Central memory CD8-positive, alpha-beta T cell (primary cell): ENCODE data around the gene SC5D.

Experiments used
- ATAC-seq: fragments of 150-1000 bp; cut with Tn5 transposase; replicated peaks from 2 replicates; pipeline ENCODE4 v1.10.0; 2022; ENCODE audit warnings: mild to moderate bottlenecking, moderate FRiP score, moderate number of reproducible peaks; ENCODE audit not compliant: poor library complexity, severe bottlenecking; ENCODE audit errors: extremely low read depth
- DNase-seq, 2 donors: peaks; one replicate each; pipeline ENCODE4 v3.0.0; 2021; ENCODE audit warnings: low spot score in 2 of 2
- H3K27ac Mint-ChIP-seq: one replicate; pipeline ENCODE4 v1.8.0; 2022; ENCODE audit warnings: low read depth, mild to moderate bottlenecking, moderate library complexity, mixed read lengths
- H3K27me3 Mint-ChIP-seq: one replicate; pipeline ENCODE4 v1.8.0; 2022; ENCODE audit warnings: mixed read lengths
- H3K36me3 Mint-ChIP-seq: one replicate; pipeline ENCODE4 v1.8.0; 2022; ENCODE audit warnings: mild to moderate bottlenecking, moderate library complexity, mixed read lengths; ENCODE audit not compliant: insufficient read depth
- H3K4me1 Mint-ChIP-seq: one replicate; pipeline ENCODE4 v1.8.0; 2022; ENCODE audit warnings: mixed read lengths
- H3K4me3 Mint-ChIP-seq: one replicate; pipeline ENCODE4 v1.8.0; 2022; ENCODE audit warnings: mild to moderate bottlenecking, moderate library complexity, mixed read lengths
- H3K9me3 Mint-ChIP-seq: one replicate; pipeline ENCODE4 v1.8.0; 2022; ENCODE audit warnings: mixed read lengths

SC5D gene

DNA sequence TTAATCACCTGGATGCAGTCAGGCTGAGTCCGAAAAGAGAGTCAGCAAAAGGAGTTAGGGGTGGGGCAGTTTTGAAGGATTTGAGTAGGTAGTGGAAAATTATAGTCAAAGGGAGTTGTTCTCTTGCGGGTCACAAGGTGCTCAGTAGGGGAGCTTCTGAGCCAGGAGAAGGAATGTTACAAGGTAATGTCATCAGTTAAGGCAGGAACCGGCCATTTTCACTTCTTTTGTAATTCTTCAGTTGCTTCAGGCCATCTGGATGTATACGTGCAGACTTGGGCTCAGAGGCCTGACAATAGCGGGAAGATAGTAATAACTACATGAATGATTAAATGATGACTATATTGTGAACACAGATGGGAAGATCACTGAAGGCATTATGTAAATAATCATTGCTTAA is 6.2 kb downstream of the SC5D start:
- ATAC-seq (no peak), DNase-seq (no peak)
- Mint-ChIP-seq H3K4me3 (no peak overlapping the region), H3K4me1 (peaks cover 59% of the 10 kb centered on the region), H3K36me3 (peaks cover 6% of the 10 kb centered on the region), H3K27ac (no peak overlapping the region), H3K27me3 (no peaks in the 10 kb centered on the region), H3K9me3 (no peaks in the 10 kb centered on the region)

DNA sequence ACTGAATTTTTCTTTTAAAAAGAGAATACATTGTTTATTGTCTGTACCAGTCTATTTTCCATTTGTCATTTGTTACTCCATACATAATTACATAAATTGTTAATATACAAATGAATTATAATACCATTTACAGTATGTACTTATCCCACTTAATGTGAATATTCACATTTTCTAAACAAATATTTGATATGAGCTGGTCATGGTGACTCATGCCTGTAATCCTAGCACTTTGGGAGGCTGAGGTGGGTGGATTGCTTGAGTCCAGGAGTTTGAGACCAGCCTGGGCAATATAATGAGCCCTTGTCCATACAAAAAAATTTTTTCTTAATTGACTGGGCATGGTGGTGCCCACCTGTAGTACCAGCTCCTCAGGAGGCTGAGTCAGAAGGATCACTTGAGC is 6.8 kb downstream of the SC5D start:
- no peak overlapping the region for H3K4me3 Mint-ChIP-seq
- no peaks in the 10 kb centered on the region for H3K27me3 Mint-ChIP-seq
- H3K4me1 Mint-ChIP-seq, result peaks cover 59% of the 10 kb centered on the region
- H3K27ac Mint-ChIP-seq, result no peak overlapping the region
- peaks cover 11% of the 10 kb centered on the region for H3K36me3 Mint-ChIP-seq
- DNase-seq (no peak), ATAC-seq (no peak)
- no peaks in the 10 kb centered on the region for H3K9me3 Mint-ChIP-seq

DNA sequence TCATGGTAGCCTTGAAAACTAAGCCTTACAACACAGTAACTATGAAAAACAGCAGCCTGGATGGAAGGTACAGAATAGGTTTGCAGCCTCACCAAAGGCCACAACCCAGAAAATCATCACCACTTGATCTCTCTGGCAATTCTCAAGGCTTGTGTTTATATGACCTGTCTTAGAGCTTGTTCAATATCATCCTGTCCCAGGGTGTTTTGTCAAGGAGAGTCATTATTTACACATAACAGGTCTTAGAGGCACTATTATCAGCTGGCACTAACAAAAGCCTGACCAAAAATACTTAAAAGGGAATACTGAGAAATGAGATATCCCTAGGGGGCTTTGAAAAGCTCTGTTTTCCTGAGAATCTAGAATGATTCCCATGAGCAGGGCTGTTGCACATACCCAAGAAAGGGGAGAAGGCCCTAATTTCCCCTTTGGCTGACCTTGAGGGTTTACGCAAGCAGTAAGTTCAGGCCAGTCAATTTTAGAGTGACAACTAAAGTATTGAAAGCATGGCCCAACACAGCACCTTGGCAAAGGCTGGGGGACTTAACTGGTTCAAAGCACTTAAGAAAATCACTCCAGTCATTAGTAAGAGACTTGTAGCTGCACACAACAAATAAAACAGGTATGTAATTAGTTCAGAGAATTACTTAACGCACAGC is 7.9 kb downstream of the SC5D start:
- Mint-ChIP-seq H3K27ac (no peak overlapping the region), H3K36me3 (peaks cover 18% of the 10 kb centered on the region), H3K4me3 (no peak overlapping the region), H3K9me3 (no peaks in the 10 kb centered on the region), H3K4me1 (peaks cover 51% of the 10 kb centered on the region), H3K27me3 (no peaks in the 10 kb centered on the region)
- DNase-seq (no peak), ATAC-seq (no peak)

DNA sequence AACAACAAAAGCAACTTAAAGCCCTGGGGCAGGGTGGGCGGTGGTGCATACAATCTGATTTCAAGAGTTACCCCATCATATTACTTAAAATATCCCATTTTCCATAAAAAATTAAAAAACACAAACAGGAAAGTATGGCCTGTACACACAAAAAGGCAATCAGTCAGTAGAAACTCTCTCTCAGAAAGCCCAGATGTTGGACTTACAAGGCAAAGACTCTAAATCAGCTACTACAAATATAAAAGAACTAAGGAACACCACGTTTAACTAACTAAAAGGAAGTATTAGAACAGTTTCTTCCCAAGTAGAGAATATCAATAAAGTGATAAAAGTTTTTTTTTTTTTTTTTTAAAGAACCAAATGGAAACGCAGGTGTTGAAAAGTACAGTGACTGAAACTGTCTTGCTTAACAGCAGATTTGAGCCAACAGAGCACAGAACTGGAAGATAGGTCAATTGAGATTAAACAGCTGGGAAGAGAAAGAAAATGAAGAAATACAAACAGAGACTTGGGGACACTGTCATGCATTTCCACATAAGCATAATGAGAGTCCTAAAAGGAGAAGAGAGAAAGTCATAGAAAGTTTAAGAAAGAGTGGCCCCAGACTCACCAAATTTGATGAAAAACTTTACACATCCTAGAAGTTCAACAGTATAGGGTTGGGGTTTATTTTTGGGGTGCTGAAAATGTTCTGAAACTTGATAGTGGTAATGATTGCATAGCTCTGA is 8.6 kb downstream of the SC5D start:
- peaks cover 44% of the 10 kb centered on the region for H3K4me1 Mint-ChIP-seq
- no peak for ATAC-seq
- H3K36me3 Mint-ChIP-seq, result peaks cover 22% of the 10 kb centered on the region
- no peaks in the 10 kb centered on the region for H3K9me3 Mint-ChIP-seq
- no peak for DNase-seq
- no peaks in the 10 kb centered on the region for H3K27me3 Mint-ChIP-seq
- H3K4me3 Mint-ChIP-seq, result no peak overlapping the region
- peak overlapping the region; percentile 47 for H3K27ac Mint-ChIP-seq

DNA sequence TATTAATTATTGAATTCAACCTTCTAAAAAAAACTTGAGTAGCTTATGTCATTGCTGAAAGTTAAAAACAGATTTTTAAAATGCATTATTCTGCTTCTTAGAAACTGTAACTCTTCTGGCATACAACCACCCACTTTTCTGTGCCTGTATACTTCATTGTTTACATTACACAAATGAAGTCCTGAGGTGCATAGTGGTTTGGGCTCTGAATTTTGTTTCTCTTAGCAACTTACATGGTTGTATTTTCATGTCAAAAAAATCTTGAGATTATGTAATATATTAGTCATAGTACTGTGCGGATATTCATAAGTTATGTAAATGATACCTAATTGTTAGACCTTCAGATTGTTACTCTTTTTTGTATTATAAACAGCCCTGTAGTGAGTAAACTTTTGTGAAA is 12.2 kb downstream of the SC5D start:
- ATAC-seq, result no peak

DNA sequence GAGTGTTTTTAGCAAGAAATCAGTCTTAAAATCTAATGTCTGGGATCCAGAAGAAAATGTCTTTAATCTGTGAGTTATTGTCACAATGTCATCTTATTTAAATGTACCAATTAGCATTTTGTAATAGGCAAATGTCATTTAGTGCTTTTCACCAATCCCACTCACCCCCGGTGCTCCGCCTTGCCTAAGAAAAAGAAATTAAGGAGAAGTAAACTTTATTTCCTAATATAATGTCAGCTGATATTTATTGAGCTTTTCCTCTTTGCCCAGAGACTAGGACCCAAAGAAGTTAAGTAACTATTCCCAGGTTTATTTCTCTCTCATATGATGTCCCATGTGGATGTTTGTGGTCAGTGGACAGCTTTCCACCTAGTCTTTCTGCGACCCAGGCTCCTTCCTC is 16.2 kb downstream of the SC5D start:
- no peak for ATAC-seq
- H3K4me1 Mint-ChIP-seq, result no peaks in the 10 kb centered on the region
- no peaks in the 10 kb centered on the region for H3K27me3 Mint-ChIP-seq
- no peak overlapping the region for H3K4me3 Mint-ChIP-seq
- no peaks in the 10 kb centered on the region for H3K9me3 Mint-ChIP-seq
- H3K36me3 Mint-ChIP-seq, result peaks cover 38% of the 10 kb centered on the region
- no peak for DNase-seq
- no peak overlapping the region for H3K27ac Mint-ChIP-seq

More for the DNA sequence above, 12.2 kb downstream of the SC5D start:
- no peaks in the 10 kb centered on the region for H3K9me3 Mint-ChIP-seq
- peaks cover 42% of the 10 kb centered on the region for H3K36me3 Mint-ChIP-seq
- peaks cover 23% of the 10 kb centered on the region for H3K4me1 Mint-ChIP-seq
- H3K4me3 Mint-ChIP-seq, result no peak overlapping the region
- H3K27me3 Mint-ChIP-seq, result no peaks in the 10 kb centered on the region
- no peak for DNase-seq
- no peak overlapping the region for H3K27ac Mint-ChIP-seq

DNA sequence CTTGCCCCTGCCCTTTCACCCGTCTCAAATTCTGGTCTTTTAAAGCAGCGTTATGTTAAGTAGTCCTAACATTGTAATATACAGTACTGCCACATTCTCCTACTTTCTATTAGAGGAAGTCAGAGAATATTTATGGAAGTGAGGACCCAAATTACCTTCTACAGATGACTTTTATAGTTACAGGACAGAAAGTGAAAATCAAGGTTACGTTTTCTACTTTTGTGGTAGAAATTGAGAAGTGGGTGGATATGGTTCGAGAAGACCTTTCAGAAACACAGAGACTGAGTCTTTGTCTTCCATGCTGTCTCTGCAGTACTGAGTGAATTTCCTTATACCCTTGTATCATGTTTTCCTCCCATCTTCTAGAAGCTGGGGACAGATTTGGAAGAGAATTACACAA is 17.1 kb downstream of the SC5D start:
- Mint-ChIP-seq H3K27me3 (no peaks in the 10 kb centered on the region), H3K9me3 (no peaks in the 10 kb centered on the region), H3K4me3 (no peak overlapping the region), H3K36me3 (peaks cover 31% of the 10 kb centered on the region), H3K4me1 (no peaks in the 10 kb centered on the region), H3K27ac (peak overlapping the region; percentile 9)
- DNase-seq, result no peak
- no peak for ATAC-seq

DNA sequence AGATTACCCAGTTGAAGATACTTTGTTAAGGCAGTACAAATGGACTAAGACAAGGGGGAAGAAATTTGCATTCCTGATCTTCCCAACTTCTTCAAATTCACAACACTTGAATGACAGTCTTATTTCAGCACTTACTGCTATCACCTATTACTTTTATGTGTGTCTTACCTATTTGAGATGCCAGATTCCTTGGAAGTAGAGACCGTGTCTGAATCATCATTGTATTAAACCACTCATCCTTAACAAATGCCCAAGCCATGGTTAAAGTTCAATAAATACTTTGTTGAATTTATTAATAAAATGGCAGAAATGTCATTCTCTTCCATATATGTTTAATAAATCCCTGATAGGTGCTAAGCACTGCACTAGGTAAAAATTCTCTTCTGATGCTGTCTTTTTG is 18.3 kb downstream of the SC5D start:
- no peak for ATAC-seq
- H3K9me3 Mint-ChIP-seq, result no peaks in the 10 kb centered on the region

DNA sequence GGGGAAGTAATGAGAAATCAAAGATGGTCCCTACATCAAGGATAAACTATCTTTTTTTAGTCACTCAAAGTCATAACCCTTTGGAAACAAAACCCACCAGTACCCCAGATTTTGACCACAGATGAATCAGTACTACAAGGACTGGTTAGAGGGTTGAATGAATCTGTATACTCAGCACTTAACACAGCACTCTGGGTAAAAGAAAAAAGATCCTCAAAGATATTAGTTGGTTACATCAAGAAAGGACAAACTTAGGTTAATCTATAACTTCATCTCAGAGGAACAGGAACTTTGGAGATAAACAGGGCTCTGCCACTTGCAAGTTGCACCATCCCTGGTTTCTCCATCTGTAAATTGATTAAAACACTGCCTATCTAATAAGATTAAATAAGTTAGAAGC is 18.8 kb downstream of the SC5D start:
- no peak for ATAC-seq
- Mint-ChIP-seq H3K9me3 (no peaks in the 10 kb centered on the region), H3K27ac (peak overlapping the region; percentile 22), H3K36me3 (peaks cover 17% of the 10 kb centered on the region), H3K4me1 (no peaks in the 10 kb centered on the region), H3K27me3 (no peaks in the 10 kb centered on the region), H3K4me3 (no peak overlapping the region)
- no peak for DNase-seq

More for the DNA sequence above, 18.3 kb downstream of the SC5D start:
- Mint-ChIP-seq H3K4me1 (no peaks in the 10 kb centered on the region), H3K4me3 (no peak overlapping the region), H3K36me3 (peaks cover 22% of the 10 kb centered on the region), H3K27ac (peak overlapping the region; percentile 22), H3K27me3 (no peaks in the 10 kb centered on the region)
- no peak for DNase-seq

DNA sequence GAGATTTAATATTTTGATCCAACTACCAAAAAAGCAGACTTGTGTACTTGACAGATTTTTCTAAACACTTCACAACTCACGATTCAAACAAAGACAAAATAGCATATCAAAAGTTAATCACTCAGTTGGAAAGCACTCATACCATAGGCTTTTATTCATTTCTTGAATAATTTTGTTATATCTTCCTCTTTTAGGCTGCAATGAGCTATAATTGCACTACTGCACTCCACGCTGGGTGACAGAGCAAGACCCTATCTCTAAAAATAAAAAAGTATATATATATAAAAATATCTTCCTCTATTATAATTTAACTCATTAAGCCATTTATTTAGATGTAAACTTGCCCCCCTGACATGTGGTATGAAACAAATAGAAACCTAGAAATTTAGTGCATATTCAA is 19.9 kb downstream of the SC5D start:
- Mint-ChIP-seq H3K27ac (no peak overlapping the region), H3K27me3 (no peaks in the 10 kb centered on the region), H3K4me1 (no peaks in the 10 kb centered on the region), H3K9me3 (no peaks in the 10 kb centered on the region), H3K4me3 (no peak overlapping the region), H3K36me3 (peaks cover 8% of the 10 kb centered on the region)
- DNase-seq, result no peak
- no peak for ATAC-seq

DNA sequence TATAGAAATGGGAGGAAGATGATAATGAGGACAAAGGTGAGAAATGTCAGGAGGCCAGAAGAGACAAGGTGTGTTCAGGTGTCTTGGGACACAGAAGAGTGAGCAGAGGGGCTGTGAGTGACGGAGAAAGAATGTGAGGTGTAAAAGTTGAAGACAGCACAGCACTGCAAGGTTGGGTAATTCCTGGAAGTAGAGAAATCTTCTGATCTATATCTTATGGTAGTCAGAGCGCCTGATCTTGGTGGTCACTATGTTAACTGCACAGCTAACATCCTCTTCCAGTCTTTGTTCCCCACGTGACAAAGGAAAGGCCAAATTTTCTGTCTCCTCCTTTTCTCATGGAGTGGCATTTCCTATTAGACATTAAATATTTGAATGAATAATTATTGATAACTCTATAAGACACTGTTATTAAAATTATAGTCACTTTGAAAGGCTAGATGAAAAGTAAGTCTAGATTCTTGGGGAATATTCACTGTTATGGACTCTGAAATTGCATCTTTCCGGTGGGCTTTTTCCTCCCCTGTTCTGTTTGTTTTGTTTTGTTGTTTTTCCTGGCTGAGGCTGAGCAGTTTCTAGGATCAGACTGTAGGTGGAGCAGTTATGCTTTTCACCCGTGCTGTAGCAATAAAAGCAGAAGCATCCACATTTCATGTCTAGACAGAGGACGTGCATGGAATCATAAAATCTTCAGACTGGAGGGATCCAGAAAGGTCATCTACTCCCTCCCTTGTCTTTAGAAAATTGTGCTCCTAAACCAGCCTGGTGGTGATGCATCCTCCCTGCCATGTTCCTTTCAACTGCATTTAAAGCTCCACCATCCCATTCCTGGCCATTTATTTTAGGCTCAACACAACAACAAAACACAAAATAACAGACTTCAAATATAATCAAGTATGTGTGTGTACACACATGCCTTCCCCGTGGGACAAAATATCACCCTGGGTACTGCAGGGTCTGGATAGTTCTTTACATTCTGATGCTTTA is 26.6 kb downstream of the SC5D start:
- H3K27ac Mint-ChIP-seq, result no peak overlapping the region
- peak; percentile 64 for ATAC-seq
- peaks cover 9% of the 10 kb centered on the region for H3K27me3 Mint-ChIP-seq
- peaks cover 12% of the 10 kb centered on the region for H3K4me1 Mint-ChIP-seq
- no peaks in the 10 kb centered on the region for H3K9me3 Mint-ChIP-seq
- H3K4me3 Mint-ChIP-seq, result no peak overlapping the region
- peak in 1 of 2 donors; percentile 23 for DNase-seq
- H3K36me3 Mint-ChIP-seq, result no peaks in the 10 kb centered on the region

DNA sequence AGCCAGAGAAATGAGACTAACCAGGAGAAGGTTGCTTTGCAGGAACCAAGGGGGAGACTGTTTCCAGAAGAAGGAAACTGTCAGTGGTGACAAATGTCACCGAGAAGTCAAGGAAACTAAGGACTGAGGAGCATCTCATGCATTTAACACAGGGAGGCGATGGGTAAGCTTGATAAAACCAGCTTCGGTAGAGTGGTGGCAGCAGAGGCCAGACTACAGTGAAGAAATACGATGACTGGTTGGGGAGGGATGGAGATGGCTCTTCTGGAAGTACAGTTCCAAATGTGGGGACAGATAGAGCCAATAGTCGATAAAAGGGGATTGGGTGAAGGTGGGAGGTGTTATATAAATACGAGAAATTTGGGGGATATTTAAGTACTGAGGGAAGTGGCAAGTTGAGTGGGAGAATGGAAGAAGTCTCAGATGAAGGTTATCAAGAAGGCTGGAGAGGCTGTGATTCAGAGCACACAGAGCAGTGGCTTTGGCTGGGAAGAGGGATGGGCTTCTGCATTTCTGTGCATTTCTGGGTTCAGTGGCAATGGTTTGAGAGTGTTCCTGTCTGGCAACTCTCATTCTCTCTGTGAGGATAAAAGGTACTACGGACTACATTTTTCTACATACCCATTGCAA is 29.2 kb downstream of the SC5D start:
- H3K4me1 Mint-ChIP-seq, result peaks cover 12% of the 10 kb centered on the region
- ATAC-seq (no peak), DNase-seq (no peak)
- no peaks in the 10 kb centered on the region for H3K36me3 Mint-ChIP-seq
- H3K27ac Mint-ChIP-seq, result peak overlapping the region; percentile 11
- H3K27me3 Mint-ChIP-seq, result peaks cover 9% of the 10 kb centered on the region
- no peaks in the 10 kb centered on the region for H3K9me3 Mint-ChIP-seq
- H3K4me3 Mint-ChIP-seq, result no peak overlapping the region
